K562 (cell line): ENCODE data around the gene ATG7.
"Not testable (repeated sequence)": the region's sequence is repeated elsewhere in the genome, so short reads cannot be mapped to it uniquely, and the experiment has no call there.

ENCODE experiments used
- BMI1 ChIP-seq: fragments of 150-350 bp; IDR thresholded peaks from 2 replicates; pipeline ENCODE4 v1.6.1; 2014; ENCODE audit warnings: low read length
- EZH2 ChIP-seq: IDR thresholded peaks from 2 replicates; pipeline ENCODE4 v1.6.1; 2012; ENCODE audit warnings: low read depth, mild to moderate bottlenecking, inconsistent platforms, low read length, borderline replicate concordance
- NR2C2 ChIP-seq, 2 experiments: fragments of 200-800 bp in 1 of 2; sonication (Bioruptor generic) in 1 of 2; sonication (generic) in 1 of 2; formaldehyde crosslinking in 1 of 2; IDR thresholded peaks; 2 replicates each; pipeline versions ENCODE4 v1.6.1 to v1.8.0; 2016 to 2022; ENCODE audit warnings: mild to moderate bottlenecking in 1 of 2, missing compliant biosample characterization in 1 of 2, missing genetic modification characterization in 1 of 2, missing genetic modification reagents in 1 of 2
- TAF15 ChIP-seq: fragments of 200-400 bp; formaldehyde crosslinking; IDR thresholded peaks from 2 replicates; pipeline ENCODE4 v1.6.1; 2017; ENCODE audit warnings: mild to moderate bottlenecking, low read depth, low read length, moderate library complexity
- U2AF2 ChIP-seq: fragments of 200-400 bp; formaldehyde crosslinking; optimal IDR thresholded peaks from 2 replicates; pipeline ENCODE3; 2017; ENCODE audit warnings: low read depth, mild to moderate bottlenecking, low read length
- TF ChIP-seq, protein P1 (sequence below): fragments of 250-450 bp; sonication (Bioruptor Pico); IDR thresholded peaks from 2 replicates; pipeline ENCODE4 v1.4.0; 2020; ENCODE audit warnings: mild to moderate bottlenecking, moderate library complexity
- TF ChIP-seq, protein P2 (sequence below), 2 experiments: fragments of 450-650 bp; conservative IDR thresholded peaks; 2 replicates each; pipeline ENCODE4 v1.6.1; 2017; ENCODE audit warnings: mild to moderate bottlenecking in 2 of 2, moderate library complexity in 2 of 2
- TF ChIP-seq, protein P3 (sequence below): IDR thresholded peaks from 2 replicates; pipeline ENCODE4 v1.6.1; 2011; ENCODE audit warnings: borderline replicate concordance, low read depth, mild to moderate bottlenecking, moderate library complexity, low read length; ENCODE audit not compliant: insufficient read depth, poor library complexity, severe bottlenecking

DNA sequence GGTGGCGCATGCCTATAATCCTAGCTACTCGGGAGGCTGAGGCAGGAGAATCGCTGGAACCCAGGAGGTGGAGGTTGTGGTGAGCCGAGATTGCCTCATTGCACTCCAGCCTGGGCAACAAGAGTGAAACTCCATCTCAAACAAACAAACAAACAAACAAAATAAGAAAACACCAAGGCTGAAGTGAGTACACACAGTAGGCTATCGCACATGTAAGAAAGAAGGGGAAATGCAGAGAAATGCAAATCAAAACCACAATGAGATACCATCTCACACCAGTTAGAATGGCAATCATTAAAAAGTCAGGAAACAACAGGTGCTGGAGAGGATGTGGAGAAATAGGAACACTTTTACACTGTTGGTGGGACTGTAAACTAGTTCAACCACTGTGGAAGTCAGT, 322.8 kb downstream of the ATG7 start:
- not testable (repeated sequence) for TF ChIP-seq TAF15; EZH2; NR2C2 (CRISPR knock-in tag; IDR thresholded peaks at IDR 0.05); NR2C2 (tag; IDR thresholded peaks at IDR 0.05); BMI1; U2AF2
- TF ChIP-seq, protein P1, sequence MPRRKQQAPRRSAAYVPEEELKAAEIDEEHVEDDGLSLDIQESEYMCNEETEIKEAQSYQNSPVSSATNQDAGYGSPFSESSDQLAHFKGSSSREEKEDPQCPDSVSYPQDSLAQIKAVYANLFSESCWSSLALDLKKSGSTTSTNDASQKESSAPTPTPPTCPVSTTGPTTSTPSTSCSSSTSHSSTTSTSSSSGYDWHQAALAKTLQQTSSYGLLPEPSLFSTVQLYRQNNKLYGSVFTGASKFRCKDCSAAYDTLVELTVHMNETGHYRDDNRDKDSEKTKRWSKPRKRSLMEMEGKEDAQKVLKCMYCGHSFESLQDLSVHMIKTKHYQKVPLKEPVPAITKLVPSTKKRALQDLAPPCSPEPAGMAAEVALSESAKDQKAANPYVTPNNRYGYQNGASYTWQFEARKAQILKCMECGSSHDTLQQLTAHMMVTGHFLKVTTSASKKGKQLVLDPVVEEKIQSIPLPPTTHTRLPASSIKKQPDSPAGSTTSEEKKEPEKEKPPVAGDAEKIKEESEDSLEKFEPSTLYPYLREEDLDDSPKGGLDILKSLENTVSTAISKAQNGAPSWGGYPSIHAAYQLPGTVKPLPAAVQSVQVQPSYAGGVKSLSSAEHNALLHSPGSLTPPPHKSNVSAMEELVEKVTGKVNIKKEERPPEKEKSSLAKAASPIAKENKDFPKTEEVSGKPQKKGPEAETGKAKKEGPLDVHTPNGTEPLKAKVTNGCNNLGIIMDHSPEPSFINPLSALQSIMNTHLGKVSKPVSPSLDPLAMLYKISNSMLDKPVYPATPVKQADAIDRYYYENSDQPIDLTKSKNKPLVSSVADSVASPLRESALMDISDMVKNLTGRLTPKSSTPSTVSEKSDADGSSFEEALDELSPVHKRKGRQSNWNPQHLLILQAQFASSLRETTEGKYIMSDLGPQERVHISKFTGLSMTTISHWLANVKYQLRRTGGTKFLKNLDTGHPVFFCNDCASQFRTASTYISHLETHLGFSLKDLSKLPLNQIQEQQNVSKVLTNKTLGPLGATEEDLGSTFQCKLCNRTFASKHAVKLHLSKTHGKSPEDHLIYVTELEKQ: not testable (repeated sequence)
- TF ChIP-seq, protein P2, sequence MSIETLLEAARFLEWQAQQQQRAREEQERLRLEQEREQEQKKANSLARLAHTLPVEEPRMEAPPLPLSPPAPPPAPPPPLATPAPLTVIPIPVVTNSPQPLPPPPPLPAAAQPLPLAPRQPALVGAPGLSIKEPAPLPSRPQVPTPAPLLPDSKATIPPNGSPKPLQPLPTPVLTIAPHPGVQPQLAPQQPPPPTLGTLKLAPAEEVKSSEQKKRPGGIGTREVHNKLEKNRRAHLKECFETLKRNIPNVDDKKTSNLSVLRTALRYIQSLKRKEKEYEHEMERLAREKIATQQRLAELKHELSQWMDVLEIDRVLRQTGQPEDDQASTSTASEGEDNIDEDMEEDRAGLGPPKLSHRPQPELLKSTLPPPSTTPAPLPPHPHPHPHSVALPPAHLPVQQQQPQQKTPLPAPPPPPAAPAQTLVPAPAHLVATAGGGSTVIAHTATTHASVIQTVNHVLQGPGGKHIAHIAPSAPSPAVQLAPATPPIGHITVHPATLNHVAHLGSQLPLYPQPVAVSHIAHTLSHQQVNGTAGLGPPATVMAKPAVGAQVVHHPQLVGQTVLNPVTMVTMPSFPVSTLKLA (conservative IDR thresholded peaks at IDR 0.05): not testable (repeated sequence)
- TF ChIP-seq, protein P3, sequence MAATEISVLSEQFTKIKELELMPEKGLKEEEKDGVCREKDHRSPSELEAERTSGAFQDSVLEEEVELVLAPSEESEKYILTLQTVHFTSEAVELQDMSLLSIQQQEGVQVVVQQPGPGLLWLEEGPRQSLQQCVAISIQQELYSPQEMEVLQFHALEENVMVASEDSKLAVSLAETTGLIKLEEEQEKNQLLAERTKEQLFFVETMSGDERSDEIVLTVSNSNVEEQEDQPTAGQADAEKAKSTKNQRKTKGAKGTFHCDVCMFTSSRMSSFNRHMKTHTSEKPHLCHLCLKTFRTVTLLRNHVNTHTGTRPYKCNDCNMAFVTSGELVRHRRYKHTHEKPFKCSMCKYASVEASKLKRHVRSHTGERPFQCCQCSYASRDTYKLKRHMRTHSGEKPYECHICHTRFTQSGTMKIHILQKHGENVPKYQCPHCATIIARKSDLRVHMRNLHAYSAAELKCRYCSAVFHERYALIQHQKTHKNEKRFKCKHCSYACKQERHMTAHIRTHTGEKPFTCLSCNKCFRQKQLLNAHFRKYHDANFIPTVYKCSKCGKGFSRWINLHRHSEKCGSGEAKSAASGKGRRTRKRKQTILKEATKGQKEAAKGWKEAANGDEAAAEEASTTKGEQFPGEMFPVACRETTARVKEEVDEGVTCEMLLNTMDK: not testable (repeated sequence)
